Measurements from ENCODE around the gene E2F3.

- TF ChIP-seq POLR2A (IDR thresholded peaks at IDR 0.05; ENCODE audit: borderline replicate concordance, extremely low read depth, insufficient read depth, insufficient read length): no peak
- no peak for TF ChIP-seq CBX3 (IDR thresholded peaks at IDR 0.05; ENCODE audit: low read depth)
- no peak for TF ChIP-seq CTCF (IDR thresholded peaks at IDR 0.05 in 2 of 3, conservative IDR thresholded peaks at IDR 0.05 in 1 of 3; ENCODE audit: borderline replicate concordance in 1 of 3, insufficient read depth in 1 of 3, low read depth in 2 of 3, low read length in 2 of 3)
- TF ChIP-seq FOSL1 (IDR thresholded peaks at IDR 0.05; ENCODE audit: low read depth): no peak
- no peak for TF ChIP-seq POLR2AphosphoS5 (IDR thresholded peaks at IDR 0.05; ENCODE audit: low read depth, low read length)
- no peak for TF ChIP-seq EZH2 (IDR thresholded peaks at IDR 0.05)
- no peak for TF ChIP-seq ZNF274 (IDR thresholded peaks at IDR 0.05; ENCODE audit: low read depth, low read length)
- TF ChIP-seq ELF1 (IDR thresholded peaks at IDR 0.05; ENCODE audit: borderline replicate concordance, low read depth): no peak
- TF ChIP-seq ATF3 (IDR thresholded peaks at IDR 0.05): no peak
Observed at GRCh38 chr6:20413826-20414225, 12.1 kb downstream of the E2F3 start.
